Osteoblast (primary cell): ENCODE results near the gene TRPM5. TPM values are rescaled to one million over a fixed set of nuclear protein-coding genes. Genes with fewer than 3 reads are reported as not detected.

ENCODE experiments used
- DNase-seq: peaks from one replicate; pipeline ENCODE4 v3.0.0; 2011; ENCODE audit warnings: low spot score, mixed read lengths; ENCODE audit not compliant: insufficient read length; ENCODE audit errors: missing footprints
- H2AFZ ChIP-seq: 2 replicates; pipeline ENCODE4 v1.6.0; 2011; ENCODE audit warnings: mild to moderate bottlenecking, low read length
- H3K27ac ChIP-seq: 2 replicates; pipeline ENCODE4 v1.5.1; 2011; ENCODE audit warnings: mild to moderate bottlenecking, low read depth, low read length, moderate library complexity
- H3K27me3 ChIP-seq: 2 replicates; pipeline ENCODE4 v1.6.0; 2012; ENCODE audit warnings: mild to moderate bottlenecking, control low read depth, inconsistent platforms, low read length, moderate library complexity; ENCODE audit not compliant: insufficient read depth
- H3K36me3 ChIP-seq: 2 replicates; pipeline ENCODE4 v1.5.1; 2011; ENCODE audit warnings: mild to moderate bottlenecking, low read length, control low read depth, moderate library complexity; ENCODE audit not compliant: insufficient read depth
- H3K4me1 ChIP-seq: 2 replicates; pipeline ENCODE4 v1.5.1; 2011; ENCODE audit warnings: mild to moderate bottlenecking, low read length, control low read depth, moderate library complexity; ENCODE audit not compliant: insufficient read depth
- H3K4me2 ChIP-seq: 2 replicates; pipeline ENCODE4 v1.6.0; 2011; ENCODE audit warnings: mild to moderate bottlenecking, low read length; ENCODE audit not compliant: insufficient read depth
- H3K4me3 ChIP-seq: fragments of 200-600 bp; sonication (generic); 3 replicates; pipeline ENCODE4 v1.5.1; 2012; ENCODE audit warnings: mild to moderate bottlenecking, low read length, inconsistent platforms; ENCODE audit not compliant: insufficient read depth
- H3K79me2 ChIP-seq: 2 replicates; pipeline ENCODE4 v1.6.0; 2012; ENCODE audit warnings: mild to moderate bottlenecking, low read length, control low read depth, inconsistent platforms; ENCODE audit not compliant: insufficient read depth
- H3K9me3 ChIP-seq: 2 replicates; pipeline ENCODE4 v1.5.1; 2011; ENCODE audit warnings: low read depth, low read length, control low read depth
- H4K20me1 ChIP-seq: 2 replicates; pipeline ENCODE4 v1.6.0; 2012; ENCODE audit warnings: mild to moderate bottlenecking, low read length, control low read depth; ENCODE audit not compliant: insufficient read depth
- CTCF ChIP-seq: IDR thresholded peaks from 2 replicates; pipeline ENCODE4 v1.5.1; 2011; ENCODE audit warnings: mild to moderate bottlenecking, low read depth, low read length, moderate library complexity; ENCODE audit errors: extremely low read depth
- total RNA-seq: library from RNA; depleted of rRNA; stranded (reverse); fragments of >200 nt; gene quantifications from 2 replicates; pipeline ENCODE4 v1.2.3, GENCODE V29; 2012

TRPM5 gene
- total RNA-seq, 1 donor = not detected

- peaks cover 12% of the 10 kb centered on the region for H3K27me3 ChIP-seq
- H3K4me2 ChIP-seq = no peak overlapping the region
- no peaks in the 10 kb centered on the region for H3K79me2 ChIP-seq
- H3K36me3 ChIP-seq = no peaks in the 10 kb centered on the region
- H3K4me3 ChIP-seq = no peak overlapping the region
- H3K27ac ChIP-seq = no peak overlapping the region
- H2AFZ ChIP-seq = no peak overlapping the region
- H3K4me1 ChIP-seq = no peaks in the 10 kb centered on the region
- peak; percentile 85 for DNase-seq
- H3K9me3 ChIP-seq = no peaks in the 10 kb centered on the region
- H4K20me1 ChIP-seq = no peaks in the 10 kb centered on the region
- no peak for TF ChIP-seq CTCF
Observed at GRCh38 chr11:2448661-2449547, 4.6 kb upstream of the TRPM5 start.

- Histone ChIP-seq H3K27ac (no peak overlapping the region), H3K79me2 (no peaks in the 10 kb centered on the region), H3K9me3 (no peaks in the 10 kb centered on the region), H3K4me3 (no peak overlapping the region), H4K20me1 (no peaks in the 10 kb centered on the region), H3K27me3 (peaks cover 17% of the 10 kb centered on the region), H2AFZ (no peak overlapping the region), H3K4me2 (no peak overlapping the region), H3K36me3 (no peaks in the 10 kb centered on the region), H3K4me1 (no peaks in the 10 kb centered on the region)
- DNase-seq = peak; percentile 86
- no peak for TF ChIP-seq CTCF
Observed at GRCh38 chr11:2447951-2448650, 3.8 kb upstream of the TRPM5 start.

- Histone ChIP-seq H3K27ac (no peak overlapping the region), H3K4me1 (no peaks in the 10 kb centered on the region), H3K79me2 (no peaks in the 10 kb centered on the region), H3K4me3 (no peak overlapping the region), H3K9me3 (no peaks in the 10 kb centered on the region), H3K27me3 (peaks cover 21% of the 10 kb centered on the region), H2AFZ (no peak overlapping the region), H3K36me3 (no peaks in the 10 kb centered on the region), H3K4me2 (no peak overlapping the region), H4K20me1 (no peaks in the 10 kb centered on the region)
- TF ChIP-seq CTCF = no peak
- DNase-seq = peak; percentile 50
Observed at GRCh38 chr11:2447253-2447950, 3.1 kb upstream of the TRPM5 start.
